Cardiac muscle cell (in vitro differentiated cells and primary cell): Measurements from ENCODE around the gene CYP4V2. TPM values are rescaled to one million over a fixed set of nuclear protein-coding genes. Genes with fewer than 3 reads are reported as not detected.

Source experiments
- DNase-seq, 2 donors: peaks; one replicate each; pipeline versions ENCODE4 v3.0.0 to v3.0.0-alpha.2; 2010 to 2017; ENCODE audit warnings: low read depth in 1 of 2, low spot score in 1 of 2
- H3K27ac ChIP-seq: fragments of 200-600 bp; sonication (generic); 2 replicates; pipeline ENCODE4 v1.5.1; 2016
- H3K27me3 ChIP-seq: fragments of 200-600 bp; sonication (generic); 2 replicates; pipeline ENCODE4 v1.6.0; 2016; ENCODE audit warnings: control low read depth
- H3K36me3 ChIP-seq: fragments of 200-600 bp; sonication (generic); 2 replicates; pipeline ENCODE4 v1.5.1; 2016; ENCODE audit warnings: control low read depth
- H3K4me1 ChIP-seq: fragments of 200-600 bp; sonication (generic); 2 replicates; pipeline ENCODE4 v1.8.1; 2017; ENCODE audit warnings: low read depth, mild to moderate bottlenecking, mixed run types
- H3K4me3 ChIP-seq: fragments of 200-600 bp; sonication (generic); 2 replicates; pipeline ENCODE4 v1.5.1; 2016; ENCODE audit warnings: mild to moderate bottlenecking
- H3K9me3 ChIP-seq: fragments of 200-600 bp; sonication (generic); 2 replicates; pipeline ENCODE4 v1.5.1; 2017; ENCODE audit warnings: low read depth, mild to moderate bottlenecking, control low read depth
- polyA plus RNA-seq: library from polyadenylated mRNA; unstranded; fragments of >200 nt; fragmentation: Nextera tagmentation; extraction: Ambion mirVana; gene quantifications from 2 replicates; pipeline ENCODE4 v1.2.1, GENCODE V29; 2016
- total RNA-seq: library from RNA; depleted of rRNA; stranded (reverse); fragments of >200 nt; gene quantifications from 2 replicates; pipeline ENCODE4 v1.2.3, GENCODE V29; 2016
- TF ChIP-seq, protein P1 (sequence below): IDR thresholded peaks from 2 replicates; pipeline ENCODE4 v1.5.1; 2012; ENCODE audit warnings: low read depth, mild to moderate bottlenecking, low read length

The CYP4V2 gene
- total and polyA plus RNA-seq, 2 experiments from 2014 or later: 7.2 to 7.3 TPM

DNA sequence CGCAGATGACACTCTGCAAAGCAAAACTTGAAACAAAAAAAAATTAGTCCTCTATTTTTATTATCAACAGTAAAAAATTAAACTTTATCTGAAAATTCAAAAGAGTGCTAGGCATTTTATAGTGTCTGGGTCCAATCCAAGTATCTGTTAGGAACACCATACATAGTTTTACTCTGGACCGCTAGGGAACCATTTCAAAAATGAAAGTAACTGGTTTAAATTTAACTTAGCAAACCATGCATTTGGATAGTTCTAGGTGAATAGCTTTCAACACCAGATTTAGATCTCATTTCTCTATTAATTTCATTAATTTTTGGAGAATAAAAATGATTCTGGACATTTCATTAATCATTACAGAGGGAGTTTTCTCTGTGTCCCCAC, 37.1 kb downstream of the CYP4V2 start:
- no peak overlapping the region for H3K27ac ChIP-seq
- no peaks in the 10 kb centered on the region for H3K27me3 ChIP-seq
- H3K9me3 ChIP-seq: no peaks in the 10 kb centered on the region
- no peaks in the 10 kb centered on the region for H3K4me1 ChIP-seq
- no peak overlapping the region for H3K4me3 ChIP-seq
- TF ChIP-seq, protein P1, sequence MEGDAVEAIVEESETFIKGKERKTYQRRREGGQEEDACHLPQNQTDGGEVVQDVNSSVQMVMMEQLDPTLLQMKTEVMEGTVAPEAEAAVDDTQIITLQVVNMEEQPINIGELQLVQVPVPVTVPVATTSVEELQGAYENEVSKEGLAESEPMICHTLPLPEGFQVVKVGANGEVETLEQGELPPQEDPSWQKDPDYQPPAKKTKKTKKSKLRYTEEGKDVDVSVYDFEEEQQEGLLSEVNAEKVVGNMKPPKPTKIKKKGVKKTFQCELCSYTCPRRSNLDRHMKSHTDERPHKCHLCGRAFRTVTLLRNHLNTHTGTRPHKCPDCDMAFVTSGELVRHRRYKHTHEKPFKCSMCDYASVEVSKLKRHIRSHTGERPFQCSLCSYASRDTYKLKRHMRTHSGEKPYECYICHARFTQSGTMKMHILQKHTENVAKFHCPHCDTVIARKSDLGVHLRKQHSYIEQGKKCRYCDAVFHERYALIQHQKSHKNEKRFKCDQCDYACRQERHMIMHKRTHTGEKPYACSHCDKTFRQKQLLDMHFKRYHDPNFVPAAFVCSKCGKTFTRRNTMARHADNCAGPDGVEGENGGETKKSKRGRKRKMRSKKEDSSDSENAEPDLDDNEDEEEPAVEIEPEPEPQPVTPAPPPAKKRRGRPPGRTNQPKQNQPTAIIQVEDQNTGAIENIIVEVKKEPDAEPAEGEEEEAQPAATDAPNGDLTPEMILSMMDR: no peak
- H3K36me3 ChIP-seq: no peaks in the 10 kb centered on the region
- DNase-seq: peak in 1 of 2 donors; percentile 15

DNA sequence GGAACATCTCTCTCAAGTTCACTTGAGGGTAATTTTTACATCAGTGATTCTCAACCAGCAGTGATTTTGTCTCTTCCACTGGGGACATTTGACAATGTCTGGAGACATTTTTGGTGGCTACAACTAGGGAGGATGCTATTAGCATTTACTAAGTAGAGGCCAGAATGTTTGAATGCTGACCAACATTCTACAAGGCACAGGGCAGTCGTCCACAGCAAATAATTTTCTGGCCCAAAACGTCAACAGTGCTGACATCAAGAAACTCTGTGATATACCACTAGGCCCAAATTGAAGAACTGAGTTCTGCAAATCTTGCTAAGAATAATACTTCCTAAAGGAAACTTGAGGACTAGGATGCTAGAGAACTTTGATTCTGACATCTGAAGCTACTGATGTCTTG, 43.0 kb downstream of the CYP4V2 start:
- no peaks in the 10 kb centered on the region for H3K36me3 ChIP-seq
- no peak overlapping the region for H3K27ac ChIP-seq
- H3K27me3 ChIP-seq: no peaks in the 10 kb centered on the region
- no peak for DNase-seq
- H3K9me3 ChIP-seq: no peaks in the 10 kb centered on the region
- no peak overlapping the region for H3K4me3 ChIP-seq
- TF ChIP-seq, protein P1: no peak
- no peaks in the 10 kb centered on the region for H3K4me1 ChIP-seq

DNA sequence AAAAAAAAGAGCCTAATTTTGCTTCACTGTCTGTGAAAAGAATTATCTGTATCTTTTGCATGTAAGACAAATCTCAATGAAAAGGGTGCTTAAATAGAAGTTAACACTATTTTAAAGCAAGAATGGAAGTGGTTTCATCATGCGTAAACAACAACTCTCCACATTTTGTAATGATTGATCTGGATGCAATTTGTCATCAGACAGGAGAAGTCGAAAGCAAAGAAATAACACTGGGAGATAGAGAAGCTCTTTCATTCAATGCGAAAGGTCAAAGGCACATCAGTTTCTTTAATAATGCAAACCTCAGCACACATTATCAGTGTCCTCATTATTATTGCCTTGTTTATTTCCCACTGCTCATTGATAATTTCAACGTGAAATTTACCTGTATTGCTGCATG, 44.8 kb downstream of the CYP4V2 start:
- no peaks in the 10 kb centered on the region for H3K36me3 ChIP-seq
- H3K4me1 ChIP-seq: no peaks in the 10 kb centered on the region
- no peaks in the 10 kb centered on the region for H3K9me3 ChIP-seq
- no peak for DNase-seq
- H3K27ac ChIP-seq: no peak overlapping the region
- H3K27me3 ChIP-seq: no peaks in the 10 kb centered on the region
- no peak overlapping the region for H3K4me3 ChIP-seq
- TF ChIP-seq, protein P1: no peak

- Histone ChIP-seq H3K36me3 (no peaks in the 10 kb centered on the region), H3K9me3 (no peaks in the 10 kb centered on the region), H3K27me3 (no peaks in the 10 kb centered on the region), H3K4me3 (no peak overlapping the region), H3K27ac (no peak overlapping the region), H3K4me1 (no peaks in the 10 kb centered on the region)
- TF ChIP-seq, protein P1: no peak
- DNase-seq: no peak
These were observed 49.1 kb downstream of the CYP4V2 start for GRCh38 chr4:186240452-186240847.

- TF ChIP-seq, protein P1: no peak
- Histone ChIP-seq H3K36me3 (no peaks in the 10 kb centered on the region), H3K4me1 (no peaks in the 10 kb centered on the region), H3K4me3 (no peak overlapping the region), H3K27me3 (no peaks in the 10 kb centered on the region), H3K9me3 (no peaks in the 10 kb centered on the region), H3K27ac (no peak overlapping the region)
- peak in 1 of 2 donors; percentile 24 for DNase-seq
These were observed 49.6 kb downstream of the CYP4V2 start for GRCh38 chr4:186240848-186241491.
